ENCODE results near the gene SLC39A7. TPM values are rescaled to one million over a fixed set of nuclear protein-coding genes. Genes with fewer than 3 reads are reported as not detected.

SLC39A7 gene, protein sequence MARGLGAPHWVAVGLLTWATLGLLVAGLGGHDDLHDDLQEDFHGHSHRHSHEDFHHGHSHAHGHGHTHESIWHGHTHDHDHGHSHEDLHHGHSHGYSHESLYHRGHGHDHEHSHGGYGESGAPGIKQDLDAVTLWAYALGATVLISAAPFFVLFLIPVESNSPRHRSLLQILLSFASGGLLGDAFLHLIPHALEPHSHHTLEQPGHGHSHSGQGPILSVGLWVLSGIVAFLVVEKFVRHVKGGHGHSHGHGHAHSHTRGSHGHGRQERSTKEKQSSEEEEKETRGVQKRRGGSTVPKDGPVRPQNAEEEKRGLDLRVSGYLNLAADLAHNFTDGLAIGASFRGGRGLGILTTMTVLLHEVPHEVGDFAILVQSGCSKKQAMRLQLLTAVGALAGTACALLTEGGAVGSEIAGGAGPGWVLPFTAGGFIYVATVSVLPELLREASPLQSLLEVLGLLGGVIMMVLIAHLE
- total RNA-seq, result 51.8 and 71.0 TPM in 2 replicates

DNA sequence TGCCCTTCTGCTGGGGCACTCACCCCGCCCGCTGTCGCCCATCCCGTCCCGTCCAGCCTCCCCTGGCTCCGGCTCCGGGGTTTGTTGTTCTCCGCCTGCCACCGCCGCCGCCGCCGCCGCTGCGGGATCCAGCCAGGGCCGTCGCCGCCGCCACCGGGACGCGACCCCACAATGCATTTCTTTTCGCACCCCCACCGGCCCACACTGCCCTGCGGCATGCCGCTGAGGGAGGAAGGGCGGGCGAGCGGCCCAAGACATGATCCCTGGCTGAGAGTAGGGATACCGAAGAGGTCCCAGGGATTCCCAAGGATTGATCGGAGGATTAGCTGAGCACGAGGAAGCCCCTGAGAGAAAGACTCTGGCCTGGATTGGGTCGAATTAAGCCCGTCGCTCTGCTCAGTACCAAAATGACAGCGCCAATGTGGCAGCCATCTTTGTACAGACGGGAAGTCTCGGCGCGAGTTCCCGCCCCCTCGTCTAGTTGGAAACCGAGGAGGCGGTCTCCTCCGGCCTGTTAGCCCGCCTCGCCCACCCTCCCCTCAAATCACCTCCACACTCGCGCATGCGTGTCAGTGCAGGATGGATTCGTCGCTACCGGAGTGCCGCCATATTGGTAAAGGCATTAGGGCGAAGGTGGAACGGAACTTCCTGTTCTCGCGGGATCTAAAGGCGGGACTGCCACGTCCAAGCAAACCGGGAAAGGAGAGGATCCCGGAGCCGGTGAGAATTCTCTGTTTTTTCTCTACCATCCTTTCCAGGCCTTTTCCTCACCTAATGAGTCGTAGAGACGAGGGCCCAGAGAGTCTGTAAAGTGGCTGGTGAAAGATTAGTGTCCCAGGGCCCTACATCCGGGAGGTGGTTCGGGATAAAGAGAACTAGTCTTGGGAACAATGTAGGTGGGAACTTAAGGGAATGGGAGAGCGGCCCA lies at the start of gene SLC39A7, which contains the start of gene RXRB:
Gene SLC39A7 (plus strand): TSS at position 649 of the 928 bp plus-strand sequence. CDS start 379 bp downstream, outside the sequence.
Gene RXRB (minus strand): TSS at position 447 of the 928 bp plus-strand sequence. CDS start 189 bp downstream, at position 258.

DNA sequence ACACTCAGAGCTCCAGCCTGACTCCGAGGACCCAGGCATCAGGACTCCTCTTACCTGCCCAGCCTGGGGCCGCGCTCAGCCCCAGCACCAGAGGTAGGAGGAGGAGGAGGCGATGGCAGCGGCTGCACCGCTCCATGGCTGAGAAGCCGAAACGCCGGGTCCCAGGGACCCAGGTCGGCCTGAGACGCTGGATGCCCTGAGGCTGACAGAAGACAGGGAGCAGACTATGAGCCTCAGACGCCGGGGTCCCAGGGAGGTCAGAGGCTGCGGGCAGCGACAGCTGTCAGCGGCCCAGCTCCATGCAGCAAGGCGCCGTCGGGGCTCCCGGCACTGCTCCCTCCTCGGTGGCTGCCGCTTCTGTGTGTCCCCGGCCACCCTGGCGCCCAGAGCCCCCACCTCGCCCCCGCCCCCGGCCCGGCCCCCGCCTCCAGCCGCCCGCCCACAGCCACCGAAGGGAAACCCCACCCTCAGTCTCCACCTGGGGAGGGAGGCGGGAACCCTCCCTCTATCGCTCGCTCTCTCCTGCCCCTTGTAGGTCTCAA lies 8.5 kb upstream of the SLC39A7 start, which contains the start of gene COL11A2:
Gene COL11A2 (minus strand): TSS at position 363 of the 542 bp plus-strand sequence. CDS start 227 bp downstream, at position 136.

DNA sequence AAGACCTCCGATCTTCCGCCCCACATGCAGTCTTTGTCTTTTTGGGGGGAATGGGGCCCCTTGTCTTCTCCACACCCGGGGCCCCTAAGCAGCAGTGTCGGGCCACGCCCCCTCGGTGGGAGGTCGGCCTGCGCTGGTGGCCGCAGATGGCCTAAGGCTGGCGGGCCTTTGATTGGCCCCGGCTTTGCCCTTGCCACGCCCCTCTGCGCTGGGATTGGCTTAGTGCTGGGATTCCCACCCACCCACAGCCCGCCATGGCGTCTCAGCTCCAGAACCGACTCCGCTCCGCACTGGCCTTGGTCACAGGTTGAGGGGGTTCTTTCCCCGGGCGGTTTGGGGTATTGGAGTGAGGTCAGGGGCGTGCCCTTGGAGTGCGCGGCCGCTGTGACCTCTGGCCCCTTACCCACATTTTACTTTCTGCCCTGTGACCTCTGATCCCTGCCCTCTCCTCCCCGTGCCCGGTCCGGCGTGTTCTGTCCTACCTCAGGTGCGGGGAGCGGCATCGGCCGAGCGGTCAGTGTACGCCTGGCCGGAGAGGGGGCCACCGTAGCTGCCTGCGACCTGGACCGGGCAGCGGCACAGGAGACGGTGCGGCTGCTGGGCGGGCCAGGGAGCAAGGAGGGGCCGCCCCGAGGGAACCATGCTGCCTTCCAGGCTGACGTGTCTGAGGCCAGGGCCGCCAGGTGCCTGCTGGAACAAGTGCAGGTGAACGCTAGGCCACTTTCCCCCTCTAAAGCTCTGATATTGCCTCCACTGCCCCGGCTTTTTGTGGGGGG lies 3.9 kb downstream of the SLC39A7 start, which contains the start of gene HSD17B8:
Gene HSD17B8 (plus strand): TSS at position 241 of the 776 bp plus-strand sequence. CDS start 14 bp downstream, at position 255.

DNA sequence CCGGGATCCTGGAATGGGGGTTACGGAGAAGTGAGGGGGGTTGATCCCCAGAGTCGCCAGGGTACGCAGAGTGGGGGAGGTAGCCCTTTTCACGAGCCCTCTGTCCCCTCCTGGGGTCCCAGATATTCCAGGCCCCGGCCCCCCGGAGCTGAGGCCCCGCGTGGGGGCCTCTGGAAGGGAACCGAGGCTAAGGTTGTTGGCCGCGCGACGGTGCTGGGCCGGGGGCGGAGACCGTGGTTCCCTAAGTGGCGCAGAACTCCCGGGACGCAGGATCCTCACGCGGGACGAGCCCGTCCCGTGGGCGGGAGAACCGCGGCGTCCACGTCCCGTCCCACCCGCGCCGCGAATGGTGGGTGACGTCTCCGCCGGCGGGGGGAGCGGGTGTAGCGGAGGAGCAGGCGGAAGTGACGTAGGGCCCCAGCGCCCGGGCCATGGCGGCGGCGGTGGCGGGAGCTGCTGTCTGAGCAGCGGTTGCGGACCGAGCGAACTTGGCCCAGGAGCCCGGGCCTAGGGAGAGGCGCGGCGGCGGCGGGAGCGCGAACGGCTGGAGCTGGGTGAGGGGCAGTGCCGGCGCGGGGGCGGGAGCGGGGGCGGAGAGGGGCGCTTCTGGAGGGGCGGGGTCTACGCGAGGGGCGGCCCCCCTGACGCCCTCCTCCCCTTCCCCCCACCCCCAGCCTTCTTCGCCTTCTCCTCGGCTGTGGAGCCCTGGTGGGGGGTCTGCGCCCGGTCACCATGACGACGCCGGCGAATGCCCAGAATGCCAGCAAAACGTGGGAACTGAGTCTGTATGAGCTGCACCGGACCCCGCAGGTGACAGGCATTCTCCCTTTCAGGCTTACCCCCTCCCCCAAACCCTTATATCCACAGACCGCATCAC lies 7.7 kb downstream of the SLC39A7 start, which contains the start of gene RING1:
Gene RING1 (plus strand): TSS at position 410 of the 877 bp plus-strand sequence. CDS start 323 bp downstream, at position 733.

Small RNA genes within 50 kb of the gene (small RNA-seq; reads per million reads assigned to genes)
- 0.49 reads per million, percentile 29 among the genes with 10 or more reads in this experiment for gene MIR219A1
- 0.16 reads per million for gene RNY4P10

Other genes starting within 250 kb of the SLC39A7 start
- 1.4 and 1.8 TPM in 2 replicates for gene HLA-DMA, start 247.8 kb upstream of the SLC39A7 start, total RNA-seq
- 95.2 and 125 TPM in 2 replicates for gene BRD2, start 232.3 kb upstream of the SLC39A7 start, total RNA-seq
- gene HLA-DOA, start 191.3 kb upstream of the SLC39A7 start, total RNA-seq, result under 0.01 TPM in 1 of 2 replicates, not detected in the other
- 3.1 and 7.0 TPM in 2 replicates for gene HLA-DPA1, start 127.2 kb upstream of the SLC39A7 start, total RNA-seq
- 1.8 and 10.2 TPM in 2 replicates for gene HLA-DPB1, start 124.9 kb upstream of the SLC39A7 start, total RNA-seq
- under 0.01 and 0.20 TPM in 2 replicates for gene COL11A2, start 8.4 kb upstream of the SLC39A7 start, total RNA-seq
- 17.6 and 20.5 TPM in 2 replicates for gene RXRB, start 202 bp upstream of the SLC39A7 start, total RNA-seq
- gene HSD17B8, start 3.8 kb downstream of the SLC39A7 start, total RNA-seq, result 5.3 and 7.0 TPM in 2 replicates
- gene RING1, start 7.6 kb downstream of the SLC39A7 start, total RNA-seq, result 21.7 and 24.2 TPM in 2 replicates
- gene VPS52, start 71.0 kb downstream of the SLC39A7 start, total RNA-seq, result 31.6 and 39.5 TPM in 2 replicates
- 2,332 and 5,287 TPM in 2 replicates for gene RPS18, start 71.2 kb downstream of the SLC39A7 start, total RNA-seq
- 1.1 and 2.5 TPM in 2 replicates for gene B3GALT4, start 76.3 kb downstream of the SLC39A7 start, total RNA-seq
- 90.0 and 92.3 TPM in 2 replicates for gene WDR46, start 88.4 kb downstream of the SLC39A7 start, total RNA-seq
- 38.5 and 40.4 TPM in 2 replicates for gene PFDN6, start 88.7 kb downstream of the SLC39A7 start, total RNA-seq
- gene RGL2, start 98.1 kb downstream of the SLC39A7 start, total RNA-seq, result 16.9 and 19.2 TPM in 2 replicates
- gene TAPBP, start 113.2 kb downstream of the SLC39A7 start, total RNA-seq, result 68.8 and 73.9 TPM in 2 replicates
- gene ZBTB22, start 116.9 kb downstream of the SLC39A7 start, total RNA-seq, result 8.5 and 11.3 TPM in 2 replicates
- 39.7 and 50.6 TPM in 2 replicates for gene DAXX, start 122.1 kb downstream of the SLC39A7 start, total RNA-seq
- 33.1 and 58.1 TPM in 2 replicates for gene KIFC1, start 191.0 kb downstream of the SLC39A7 start, total RNA-seq
- 8.1 and 14.1 TPM in 2 replicates for gene PHF1, start 210.1 kb downstream of the SLC39A7 start, total RNA-seq
- gene CUTA, start 217.2 kb downstream of the SLC39A7 start, total RNA-seq, result 70.2 and 82.3 TPM in 2 replicates
- gene SYNGAP1, start 219.2 kb downstream of the SLC39A7 start, total RNA-seq, result 6.1 and 6.2 TPM in 2 replicates

Data from subcutaneous preadipocyte (primary cell).